IMR-90 (cell line): ENCODE measurements around the gene MBD2. TPM values are rescaled to one million over a fixed set of nuclear protein-coding genes. Genes with fewer than 3 reads are reported as not detected.

Source experiments
- ATAC-seq: fragments of 200-7000 bp; cut with Tn5 transposase; 2 replicates; pipeline ENCODE4 v1.9.1; 2020; ENCODE audit warnings: low read depth, mild to moderate bottlenecking, moderate library complexity
- BruUV-seq: library from RNA; stranded (reverse); fragments of 400-500 nt; replicated peaks from 2 replicates; lab custom pipeline; 2021; lab: Mats Ljungman, UMichigan
- CTCF ChIA-PET: fragments of 300-600 bp; formaldehyde crosslinking; extraction: SDS; loops from one replicate; lab custom pipeline; 2021; ENCODE audit warnings: antibody characterized with exemption; lab: Yijun Ruan, JAX
- POLR2A ChIA-PET: fragments of 300-600 bp; sonication (Branson Sonifier 250); formaldehyde crosslinking; loops from one replicate; lab custom pipeline; 2022; ENCODE audit warnings: antibody characterized with exemption; ENCODE audit not compliant: unreplicated experiment; lab: Charles Lee
- DNase-seq: peaks from one replicate; pipeline ENCODE4 v3.0.0; 2013
- H2AFZ ChIP-seq: replicated peaks from 2 replicates; pipeline ENCODE3; 2013; ENCODE audit warnings: low read length, mild to moderate bottlenecking; ENCODE audit not compliant: poor library complexity
- H2AK5ac ChIP-seq: 2 replicates; pipeline ENCODE4 v1.6.1; 2013; ENCODE audit warnings: low read depth, low read length, inconsistent platforms
- H2AK9ac ChIP-seq: replicated peaks from 2 replicates; pipeline ENCODE3; 2013; ENCODE audit warnings: mild to moderate bottlenecking, low read depth, low read length, moderate library complexity; ENCODE audit not compliant: poor library complexity
- H2BK120ac ChIP-seq: 2 replicates; pipeline ENCODE4 v1.6.1; 2013; ENCODE audit warnings: low read depth, low read length, inconsistent platforms
- H2BK15ac ChIP-seq: 3 replicates; pipeline ENCODE4 v1.6.1; 2013; ENCODE audit warnings: low read depth, low read length, inconsistent platforms
- H2BK20ac ChIP-seq: 2 replicates; pipeline ENCODE4 v1.6.1; 2013; ENCODE audit warnings: low read depth, mild to moderate bottlenecking, inconsistent platforms, low read length, moderate library complexity
- H2BK5ac ChIP-seq: 2 replicates; pipeline ENCODE4 v1.6.1; 2013; ENCODE audit warnings: mild to moderate bottlenecking, low read depth, low read length, inconsistent platforms; ENCODE audit not compliant: poor library complexity, severe bottlenecking
- H3K14ac ChIP-seq: replicated peaks from 2 replicates; pipeline ENCODE4 v1.6.1; 2013; ENCODE audit warnings: low read depth, low read length, inconsistent platforms
- H3K18ac ChIP-seq: 2 replicates; pipeline ENCODE4 v1.6.1; 2013; ENCODE audit warnings: low read depth, low read length, control low read depth
- H3K23ac ChIP-seq: 2 replicates; pipeline ENCODE4 v1.6.1; 2013; ENCODE audit warnings: low read depth, low read length, inconsistent platforms
- H3K27ac ChIP-seq: 2 replicates; pipeline ENCODE4 v1.5.1; 2013; ENCODE audit warnings: mild to moderate bottlenecking, control low read depth, low read length; ENCODE audit not compliant: insufficient read depth
- H3K27me3 ChIP-seq: 2 replicates; pipeline ENCODE4 v1.6.1; 2013; ENCODE audit warnings: low read length; ENCODE audit not compliant: control insufficient read depth, insufficient read depth
- H3K36me3 ChIP-seq: 2 replicates; pipeline ENCODE4 v1.6.1; 2013; ENCODE audit warnings: low read length, mixed read lengths; ENCODE audit not compliant: control insufficient read depth, insufficient read depth
- H3K4ac ChIP-seq: 2 replicates; pipeline ENCODE4 v1.6.1; 2013; ENCODE audit warnings: low read depth, low read length, inconsistent platforms
- H3K4me1 ChIP-seq: 2 replicates; pipeline ENCODE4 v1.6.1; 2013; ENCODE audit warnings: low read length, mixed read lengths; ENCODE audit not compliant: control insufficient read depth, insufficient read depth
- H3K4me2 ChIP-seq: 2 replicates; pipeline ENCODE4 v1.6.1; 2013; ENCODE audit warnings: low read depth, mild to moderate bottlenecking, control low read depth, low read length, moderate library complexity
- H3K4me3 ChIP-seq: 2 replicates; pipeline ENCODE4 v1.5.1; 2013; ENCODE audit warnings: low read depth, mild to moderate bottlenecking, control low read depth, low read length, moderate library complexity; ENCODE audit not compliant: insufficient read depth
- H3K56ac ChIP-seq: 2 replicates; pipeline ENCODE4 v1.6.1; 2013; ENCODE audit warnings: low read length, inconsistent platforms; ENCODE audit not compliant: insufficient read depth; ENCODE audit errors: extremely low read depth
- H3K79me1 ChIP-seq, 2 experiments: 2 replicates each; pipeline ENCODE4 v1.6.1; 2013; ENCODE audit warnings: low read length in 2 of 2, inconsistent platforms in 1 of 2, low read depth in 1 of 2
- H3K9ac ChIP-seq: 2 replicates; pipeline ENCODE4 v1.6.1; 2013; ENCODE audit warnings: low read depth, low read length, control low read depth
- H3K9me1 ChIP-seq: 2 replicates; pipeline ENCODE4 v1.6.1; 2013; ENCODE audit warnings: low read length, inconsistent platforms; ENCODE audit not compliant: insufficient read depth
- H3K9me3 ChIP-seq: 2 replicates; pipeline ENCODE4 v1.6.1; 2013; ENCODE audit warnings: low read length; ENCODE audit not compliant: control insufficient read depth, insufficient read depth
- H4K20me1 ChIP-seq: 2 replicates; pipeline ENCODE4 v1.6.1; 2013; ENCODE audit warnings: low read length, inconsistent platforms; ENCODE audit not compliant: insufficient read depth
- H4K5ac ChIP-seq: 2 replicates; pipeline ENCODE4 v1.6.1; 2013; ENCODE audit warnings: mild to moderate bottlenecking, low read depth, low read length, control low read depth
- H4K8ac ChIP-seq, 2 experiments: 2 replicates each; pipeline ENCODE4 v1.6.1; 2013; ENCODE audit warnings: low read depth in 2 of 2, low read length in 2 of 2, control low read depth in 1 of 2, inconsistent platforms in 1 of 2
- H4K91ac ChIP-seq: 2 replicates; pipeline ENCODE4 v1.6.1; 2013; ENCODE audit warnings: low read depth, low read length, inconsistent platforms; ENCODE audit not compliant: insufficient read depth
- BHLHE40 ChIP-seq: fragments of 150-350 bp; IDR thresholded peaks from 2 replicates; pipeline ENCODE4 v1.6.1; 2016; ENCODE audit warnings: mild to moderate bottlenecking, low read depth, low read length
- CHD1 ChIP-seq: IDR thresholded peaks from 2 replicates; pipeline ENCODE4 v1.6.1; 2012; ENCODE audit warnings: low read depth, low read length, improper control_type of control experiment
- MAZ ChIP-seq: IDR thresholded peaks from 2 replicates; pipeline ENCODE4 v1.6.1; 2012; ENCODE audit warnings: low read depth, mild to moderate bottlenecking, low read length, improper control_type of control experiment, moderate library complexity, borderline replicate concordance
- MXI1 ChIP-seq: IDR thresholded peaks from 2 replicates; pipeline ENCODE4 v1.6.1; 2012; ENCODE audit warnings: low read depth, mild to moderate bottlenecking, low read length, moderate library complexity, borderline replicate concordance
- POLR2A ChIP-seq: IDR thresholded peaks from 2 replicates; pipeline ENCODE4 v1.6.1; 2012; ENCODE audit warnings: mild to moderate bottlenecking, low read depth, low read length
- SMC3 ChIP-seq: fragments of 150-350 bp; IDR thresholded peaks from 2 replicates; pipeline ENCODE4 v1.6.1; 2016; ENCODE audit warnings: low read depth, mild to moderate bottlenecking, antibody characterized with exemption, low read length, moderate library complexity
- WGBS, 2 experiments: methylation state at CpG; one replicate each; pipeline versions ENCODE4 v1.1.5 to v1.1.7; 2013; ENCODE audit warnings: missing lambda C conversion rate in 2 of 2; ENCODE audit not compliant: insufficient read length in 1 of 2; ENCODE audit errors: extremely low coverage in 2 of 2; 5-methylcytosine and 5-hydroxymethylcytosine counted together
- dilution Hi-C: fragments of 300-500 bp; cut with HindIII; formaldehyde crosslinking; loops from one replicate; pipeline ENCODE4 v1.14.3; 2018; ENCODE audit warnings: low sequenced_read_pairs; ENCODE audit not compliant: unreplicated experiment
- in situ Hi-C: fragments of 300-500 bp; cut with MboI; formaldehyde crosslinking; loops from 3 replicates; pipeline ENCODE4 v1.14.3; 2019; ENCODE audit warnings: low sequenced_read_pairs, inconsistent platforms, mixed read lengths
- intact Hi-C: fragments of 100-400 bp; cut with micrococcal nuclease; formaldehyde crosslinking; loops from 2 replicates; pipeline ENCODE4 v1.10.0; 2022
- polyA plus RNA-seq, 3 experiments: library from polyadenylated mRNA; depleted of rRNA; stranded (reverse); fragments of >200 nt; gene quantifications; 2 replicates each; pipeline ENCODE4 v1.2.3, GENCODE V29; 2012; ENCODE audit warnings: low replicate concordance in 1 of 3
- total RNA-seq: library from RNA; depleted of rRNA; stranded (reverse); fragments of >200 nt; gene quantifications from 2 replicates; pipeline ENCODE4 v1.2.3, GENCODE V29; 2012
- TF ChIP-seq, protein P1 (sequence below): fragments of 150-350 bp; IDR thresholded peaks from 2 replicates; pipeline ENCODE4 v1.6.1; 2017; ENCODE audit warnings: mild to moderate bottlenecking, antibody characterized with exemption, low read length, low read depth
- TF ChIP-seq, protein P2 (sequence below): conservative IDR thresholded peaks from 2 replicates; pipeline ENCODE4 v1.5.1; 2012; ENCODE audit warnings: mild to moderate bottlenecking, low read depth, low read length, improper control_type of control experiment

MBD2 gene
- total and polyA plus RNA-seq, 2 of the 4 experiments (the other 2 are of a cell fraction), result 9.7 to 29.5 TPM

DNA sequence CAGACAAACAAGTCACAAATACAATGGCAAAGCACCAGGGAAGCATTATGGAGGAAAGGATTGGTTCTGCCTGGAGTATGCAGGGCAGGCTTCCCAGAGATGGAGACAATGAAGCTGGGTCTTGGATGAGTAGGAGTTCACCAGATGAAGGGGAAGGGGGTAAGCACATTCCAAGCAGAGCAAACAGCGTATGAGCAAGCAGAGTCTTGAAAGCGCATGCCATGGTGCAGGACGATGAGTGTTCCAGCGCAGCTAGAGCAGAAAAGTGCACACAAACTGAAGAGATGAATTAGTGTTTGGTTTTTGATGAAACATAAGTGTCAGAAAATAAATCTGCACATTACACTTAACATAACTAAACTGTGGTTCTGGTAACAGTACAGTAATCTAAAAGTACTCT is 21.6 kb downstream of the MBD2 start:
- peaks cover 25 to 48% of the 10 kb centered on the region in 2 experiments for H3K79me1 ChIP-seq
- H2BK20ac ChIP-seq, result no peak overlapping the region
- 0 out of 2 replicates have a peak, but pooled peaks cover 4% of the 10 kb centered on the region for H3K9me1 ChIP-seq
- no peak overlapping the region for H3K4ac ChIP-seq
- H2BK5ac ChIP-seq, result no peak overlapping the region
- no peak overlapping the region for H3K18ac ChIP-seq
- no peak overlapping the region for H2BK120ac ChIP-seq
- H3K36me3 ChIP-seq, result peaks cover 11% of the 10 kb centered on the region
- TF ChIP-seq CHD1, result no peak
- TF ChIP-seq MXI1, result no peak
- TF ChIP-seq POLR2A, result no peak
- no peak for TF ChIP-seq BHLHE40
- TF ChIP-seq SMC3, result no peak
- no peak for TF ChIP-seq MAZ
- TF ChIP-seq, protein P1, sequence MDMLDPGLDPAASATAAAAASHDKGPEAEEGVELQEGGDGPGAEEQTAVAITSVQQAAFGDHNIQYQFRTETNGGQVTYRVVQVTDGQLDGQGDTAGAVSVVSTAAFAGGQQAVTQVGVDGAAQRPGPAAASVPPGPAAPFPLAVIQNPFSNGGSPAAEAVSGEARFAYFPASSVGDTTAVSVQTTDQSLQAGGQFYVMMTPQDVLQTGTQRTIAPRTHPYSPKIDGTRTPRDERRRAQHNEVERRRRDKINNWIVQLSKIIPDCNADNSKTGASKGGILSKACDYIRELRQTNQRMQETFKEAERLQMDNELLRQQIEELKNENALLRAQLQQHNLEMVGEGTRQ, result no peak
- TF ChIP-seq, protein P2, sequence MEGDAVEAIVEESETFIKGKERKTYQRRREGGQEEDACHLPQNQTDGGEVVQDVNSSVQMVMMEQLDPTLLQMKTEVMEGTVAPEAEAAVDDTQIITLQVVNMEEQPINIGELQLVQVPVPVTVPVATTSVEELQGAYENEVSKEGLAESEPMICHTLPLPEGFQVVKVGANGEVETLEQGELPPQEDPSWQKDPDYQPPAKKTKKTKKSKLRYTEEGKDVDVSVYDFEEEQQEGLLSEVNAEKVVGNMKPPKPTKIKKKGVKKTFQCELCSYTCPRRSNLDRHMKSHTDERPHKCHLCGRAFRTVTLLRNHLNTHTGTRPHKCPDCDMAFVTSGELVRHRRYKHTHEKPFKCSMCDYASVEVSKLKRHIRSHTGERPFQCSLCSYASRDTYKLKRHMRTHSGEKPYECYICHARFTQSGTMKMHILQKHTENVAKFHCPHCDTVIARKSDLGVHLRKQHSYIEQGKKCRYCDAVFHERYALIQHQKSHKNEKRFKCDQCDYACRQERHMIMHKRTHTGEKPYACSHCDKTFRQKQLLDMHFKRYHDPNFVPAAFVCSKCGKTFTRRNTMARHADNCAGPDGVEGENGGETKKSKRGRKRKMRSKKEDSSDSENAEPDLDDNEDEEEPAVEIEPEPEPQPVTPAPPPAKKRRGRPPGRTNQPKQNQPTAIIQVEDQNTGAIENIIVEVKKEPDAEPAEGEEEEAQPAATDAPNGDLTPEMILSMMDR, result no peak
- CTCF ChIA-PET, result no interaction called here
- no peak overlapping the region for H3K56ac ChIP-seq
- H4K8ac ChIP-seq, result no peak overlapping the region
- in situ Hi-C loops (no loop called here), intact Hi-C loops (no loop called here), dilution Hi-C loops (no loop called here)
- H2AK5ac ChIP-seq, result no peak overlapping the region
- H3K4me3 ChIP-seq, result no peak overlapping the region
- H3K14ac ChIP-seq, result no peak overlapping the region
- H4K91ac ChIP-seq, result no peak overlapping the region
- H3K9me3 ChIP-seq, result no peaks in the 10 kb centered on the region
- ATAC-seq, result no peak
- no peak overlapping the region for H4K5ac ChIP-seq
- no peak overlapping the region for H2BK15ac ChIP-seq
- H3K4me2 ChIP-seq, result no peak overlapping the region
- no peak overlapping the region for H3K23ac ChIP-seq
- H3K9ac ChIP-seq, result no peak overlapping the region
- peaks cover 34% of the 10 kb centered on the region; the same call in 1 of the 2 replicates for H4K20me1 ChIP-seq
- H2AK9ac ChIP-seq, result no peak overlapping the region
- POLR2A ChIA-PET, result no interaction called here
- BruUV-seq, result no TSS peak
- no peaks in the 10 kb centered on the region for H3K27me3 ChIP-seq
- H3K27ac ChIP-seq, result no peak overlapping the region
- no peaks in the 10 kb centered on the region; the same call in 1 of the 2 replicates for H3K4me1 ChIP-seq
- H2AFZ ChIP-seq, result no peak overlapping the region
- WGBS, 2 experiments, result 100% methylated on average over 1 of the region's 4 CpGs; no CpG with 5 or more reads in 1 of the 2 experiments
- DNase-seq, result no peak
